Thyroid gland (tissue), 4 donors: ENCODE measurements around the gene CCL17. TPM values are rescaled to one million over a fixed set of nuclear protein-coding genes. Genes with fewer than 3 reads are reported as not detected.

Experiments
- DNase-seq, 2 donors: peaks; one replicate each; pipeline ENCODE4 v3.0.0-alpha.2; 2019
- H3K27ac ChIP-seq, 3 donors: fragments of 200-600 bp; sonication (generic); 1 replicate in 2 of 3; 2 replicates in 1 of 3; pipeline ENCODE4 v1.5.1; 2016 to 2019; ENCODE audit warnings: mild to moderate bottlenecking in 1 of 3, moderate library complexity in 1 of 3
- H3K27me3 ChIP-seq: fragments of 200-600 bp; sonication (generic); one replicate; pipeline ENCODE4 v1.5.1; 2019
- H3K36me3 ChIP-seq, 2 donors: fragments of 200-600 bp; sonication (generic); one replicate each; pipeline ENCODE4 v1.5.1; 2016 to 2019
- H3K4me1 ChIP-seq, 2 donors: fragments of 200-600 bp; sonication (generic); one replicate each; pipeline ENCODE4 v1.5.1; 2017 to 2019
- H3K4me3 ChIP-seq, 3 donors: fragments of 200-600 bp; sonication (generic); replicated peaks in 1 of 3; 1 replicate in 2 of 3; 2 replicates in 1 of 3; pipeline ENCODE4 v1.5.1; 2016; ENCODE audit warnings: mild to moderate bottlenecking in 1 of 3
- H3K9me3 ChIP-seq: fragments of 200-600 bp; sonication (generic); one replicate; pipeline ENCODE4 v1.5.1; 2017
- CTCF ChIP-seq, 6 experiments: fragments of 200-600 bp in 3 of 6; fragments of 450-650 bp in 3 of 6; sonication (generic) in 3 of 6; IDR thresholded peaks; one replicate each; pipeline ENCODE4 v1.5.1; 2016 to 2019; ENCODE audit warnings: antibody characterized with exemption in 6 of 6, mild to moderate bottlenecking in 2 of 6, inconsistent platforms in 1 of 6, moderate library complexity in 1 of 6
- POLR2A ChIP-seq, 2 donors: fragments of 450-650 bp; IDR thresholded peaks; one replicate each; pipeline ENCODE4 v1.6.1; 2017; ENCODE audit warnings: antibody characterized with exemption in 2 of 2, mild to moderate bottlenecking in 2 of 2, moderate library complexity in 1 of 2
- WGBS, 2 donors: methylation state at CpG; one replicate each; pipeline ENCODE4 v1.1.5; 2017; 5-methylcytosine and 5-hydroxymethylcytosine counted together
- intact Hi-C: fragments of 100-400 bp; cut with DNase I; formaldehyde crosslinking; loops from one replicate; pipeline ENCODE4 v1.15.1; 2023
- total RNA-seq, 4 donors: library from RNA; depleted of rRNA; stranded (reverse); fragments of >200 nt; gene quantifications; one replicate each; pipeline ENCODE4 v1.2.3, GENCODE V29; 2016

CCL17 gene
- total RNA-seq, 4 donors from 2014 or later = not detected

- H3K4me3 ChIP-seq = no peak overlapping the region
- 91 to 95% methylated on average over 10 of the region's 10 CpGs for WGBS, 2 donors
- H3K36me3 ChIP-seq = peaks cover 35 to 46% of the 10 kb centered on the region in 2 donors
- TF ChIP-seq CTCF (IDR thresholded peaks at IDR 0.05) (no peak), POLR2A (IDR thresholded peaks at IDR 0.05) (no peak)
- intact Hi-C loops = no loop called here
- H3K27me3 ChIP-seq = no peaks in the 10 kb centered on the region
- H3K27ac ChIP-seq = no peak overlapping the region
- H3K4me1 ChIP-seq = peaks cover 9 to 12% of the 10 kb centered on the region in 2 donors
- no peaks in the 10 kb centered on the region for H3K9me3 ChIP-seq
- DNase-seq = no peak
Measured at GRCh38 chr16:57452021-57452420, 47.5 kb downstream of the CCL17 start.

- TF ChIP-seq POLR2A (IDR thresholded peaks at IDR 0.05) (peak in 1 of 2 donors; percentile 79), CTCF (IDR thresholded peaks at IDR 0.05) (peak; percentile 86 to 98 (median 96))
- H3K9me3 ChIP-seq = no peaks in the 10 kb centered on the region
- DNase-seq = peak; percentile 86 to 89
- H3K4me1 ChIP-seq = peaks cover 14 to 23% of the 10 kb centered on the region in 2 donors
- no peaks in the 10 kb centered on the region for H3K27me3 ChIP-seq
- H3K4me3 ChIP-seq = peak within 1 kb of the TSS; percentile 54 to 96 (median 86)
- peaks cover 43 to 46% of the 10 kb centered on the region in 2 donors for H3K36me3 ChIP-seq
- intact Hi-C loops = loop anchor here (5.0 kb wide), 1 partner anchor 55 kb away; no protein-coding TSS in a partner anchor
- peak within 1 kb of the TSS; percentile 80 to 89 (median 85) for H3K27ac ChIP-seq
- WGBS, 2 donors = 3 to 4% methylated on average over 10 of the region's 47 CpGs
Measured at GRCh38 chr16:57462209-57462977, 57.8 kb downstream of the CCL17 start, which contains the start of gene POLR2C. Gene POLR2C (plus strand): TSS chr16:57462679. CDS start chr16:57462725, 46 bp downstream.

GRCh38 chr16:57462978-57463362, 58.4 kb downstream of the CCL17 start:
- Histone ChIP-seq H3K27me3 (no peaks in the 10 kb centered on the region), H3K27ac (peak overlapping the region; percentile 80 to 89 (median 85)), H3K9me3 (no peaks in the 10 kb centered on the region), H3K4me3 (peak overlapping the region; percentile 54 to 96 (median 86)), H3K4me1 (peaks cover 14 to 23% of the 10 kb centered on the region in 2 donors), H3K36me3 (peaks cover 42 to 46% of the 10 kb centered on the region in 2 donors)
- WGBS, 2 donors = 0 to 2% methylated on average over 13 to 14 of the region's 16 CpGs
- intact Hi-C loops = loop anchor here (5.0 kb wide), 1 partner anchor 54 kb away; no protein-coding TSS in a partner anchor
- TF ChIP-seq POLR2A (IDR thresholded peaks at IDR 0.05) = no peak
- no peak for TF ChIP-seq CTCF (IDR thresholded peaks at IDR 0.05)
- no peak for DNase-seq

- Histone ChIP-seq H3K36me3 (peaks cover 47% of the 10 kb centered on the region in 2 donors), H3K4me1 (peaks cover 14 to 23% of the 10 kb centered on the region in 2 donors)
- intact Hi-C loops = loop anchor here (5.0 kb wide), 1 partner anchor 53 kb away; no protein-coding TSS in a partner anchor
Measured at GRCh38 chr16:57464523-57464922, 60.0 kb downstream of the CCL17 start.

More at GRCh38 chr16:57464523-57464922, 60.0 kb downstream of the CCL17 start:
- H3K27ac ChIP-seq = no peak overlapping the region
- 93 to 94% methylated on average over 2 of the region's 2 CpGs for whole genome bisulfite sequencing, 2 donors
- no peak overlapping the region for H3K4me3 ChIP-seq
- H3K27me3 ChIP-seq = no peaks in the 10 kb centered on the region
- TF ChIP-seq POLR2A (IDR thresholded peaks at IDR 0.05) (no peak), CTCF (IDR thresholded peaks at IDR 0.05) (no peak)
- H3K9me3 ChIP-seq = no peaks in the 10 kb centered on the region
- DNase-seq = no peak

Other genes with a start within 250 kb of the CCL17 start
- 10 to 100 TPM; 64.7 to 96.3 (median 78.9) TPM for gene PSME3IP1, start 218.7 kb upstream of the CCL17 start, total RNA-seq
- gene RSPRY1, start 218.4 kb upstream of the CCL17 start, total RNA-seq = 10 to 100 TPM; 42.6 to 59.2 (median 53.9) TPM
- 10 to 100 TPM; 51.2 to 68.9 (median 60.0) TPM for gene ARL2BP, start 159.5 kb upstream of the CCL17 start, total RNA-seq
- 10 to 100 TPM; 13.6 to 38.5 (median 30.1) TPM for gene PLLP, start 120.1 kb upstream of the CCL17 start, total RNA-seq
- not detected for gene CCL22, start 46.0 kb upstream of the CCL17 start, total RNA-seq
- gene CX3CL1, start 32.3 kb upstream of the CCL17 start, total RNA-seq = 10 to 100 TPM in 3 of 4 donors, 1 to 10 TPM in 1; 3.3 to 12.6 (median 10.9) TPM
- gene CIAPIN1, start 42.6 kb downstream of the CCL17 start, total RNA-seq = 10 to 100 TPM; 29.2 to 41.2 (median 35.5) TPM
- 100 to 1,000 TPM in 1 of 4 donors, 10 to 100 TPM in 3; 41.8 to 112 (median 76.1) TPM for gene COQ9, start 42.7 kb downstream of the CCL17 start, total RNA-seq
- 100 to 1,000 TPM; 126 to 212 (median 174) TPM for gene POLR2C, start 57.9 kb downstream of the CCL17 start, total RNA-seq
- 10 to 100 TPM in 2 of 4 donors, 1 to 10 TPM in 2; 9.1 to 27.3 (median 13.3) TPM for gene DOK4, start 81.7 kb downstream of the CCL17 start, total RNA-seq
- gene CCDC102A, start 131.8 kb downstream of the CCL17 start, total RNA-seq = 10 to 100 TPM; 13.1 to 34.9 (median 18.9) TPM
- under 1 TPM; 0.22 to 0.63 (median 0.33) TPM for gene ADGRG5, start 137.9 kb downstream of the CCL17 start, total RNA-seq
- 100 to 1,000 TPM; 120 to 295 (median 239) TPM for gene ADGRG1, start 223.9 kb downstream of the CCL17 start, total RNA-seq